ENCODE results near the gene CALN1. TPM values are rescaled to one million over a fixed set of nuclear protein-coding genes. Genes with fewer than 3 reads are reported as not detected.

The CALN1 gene
- total RNA-seq, 4 donors from 2014 or later: under 0.01 to 0.06 TPM; not detected in 2

GRCh38 chr7:72058579-72058978 lies 353.6 kb downstream of the CALN1 start:
- WGBS: 21% methylated on average over 8 of the region's 8 CpGs
- intact Hi-C loops (cut with DNase I): no loop called here
- Histone ChIP-seq H3K4me1 (no peaks in the 10 kb centered on the region), H3K27me3 (no peaks in the 10 kb centered on the region), H3K9me3 (no peaks in the 10 kb centered on the region), H3K36me3 (no peaks in the 10 kb centered on the region), H3K4me3 (peak overlapping the region in 1 of 4 donors; percentile 12), H3K27ac (replicated peaks in 1 of 4) (no peak overlapping the region)
- TF ChIP-seq POLR2AphosphoS5 (IDR thresholded peaks at IDR 0.05) (no peak), EP300 (IDR thresholded peaks at IDR 0.05) (no peak), POLR2A (IDR thresholded peaks at IDR 0.05; ENCODE audit: low read depth) (no peak), CTCF (IDR thresholded peaks at IDR 0.05) (no peak)
- DNase-seq (ENCODE audit: extremely low spot score): peak; percentile 75

- no peaks in the 10 kb centered on the region for H3K36me3 ChIP-seq
- H3K27me3 ChIP-seq: no peaks in the 10 kb centered on the region
- no peaks in the 10 kb centered on the region for H3K9me3 ChIP-seq
- intact Hi-C loops (cut with DNase I): no loop called here
- peak; percentile 37 for DNase-seq (ENCODE audit: extremely low spot score)
- TF ChIP-seq POLR2AphosphoS5 (IDR thresholded peaks at IDR 0.05): no peak
- TF ChIP-seq CTCF (IDR thresholded peaks at IDR 0.05): no peak
- no peak for TF ChIP-seq POLR2A (IDR thresholded peaks at IDR 0.05; ENCODE audit: low read depth)
- no peak for TF ChIP-seq EP300 (IDR thresholded peaks at IDR 0.05)
- no peak overlapping the region for H3K27ac ChIP-seq (replicated peaks in 1 of 4)
- H3K4me3 ChIP-seq: no peak overlapping the region
- no peaks in the 10 kb centered on the region for H3K4me1 ChIP-seq
- 55% methylated on average over 11 of the region's 11 CpGs for WGBS
Measured at GRCh38 chr7:72057796-72058195, 354.3 kb downstream of the CALN1 start.

- Histone ChIP-seq H3K9me3 (no peaks in the 10 kb centered on the region), H3K4me3 (no peak overlapping the region), H3K27ac (replicated peaks in 1 of 4) (no peak overlapping the region), H3K4me1 (no peaks in the 10 kb centered on the region), H3K27me3 (no peaks in the 10 kb centered on the region), H3K36me3 (no peaks in the 10 kb centered on the region)
- TF ChIP-seq POLR2AphosphoS5 (IDR thresholded peaks at IDR 0.05) (no peak), CTCF (IDR thresholded peaks at IDR 0.05) (no peak), POLR2A (IDR thresholded peaks at IDR 0.05; ENCODE audit: low read depth) (no peak), EP300 (IDR thresholded peaks at IDR 0.05) (no peak)
- DNase-seq (ENCODE audit: extremely low spot score): no peak
- 88% methylated on average over 2 of the region's 2 CpGs for WGBS
- intact Hi-C loops (cut with DNase I): no loop called here
Measured at GRCh38 chr7:72057231-72057630, 354.9 kb downstream of the CALN1 start.

GRCh38 chr7:72055426-72055825 lies 356.7 kb downstream of the CALN1 start:
- intact Hi-C loops (cut with DNase I): no loop called here
- Histone ChIP-seq H3K4me1 (no peaks in the 10 kb centered on the region), H3K36me3 (no peaks in the 10 kb centered on the region), H3K4me3 (no peak overlapping the region), H3K27ac (replicated peaks in 1 of 4) (no peak overlapping the region), H3K9me3 (no peaks in the 10 kb centered on the region), H3K27me3 (no peaks in the 10 kb centered on the region)
- no peak for TF ChIP-seq POLR2A (IDR thresholded peaks at IDR 0.05; ENCODE audit: low read depth)
- TF ChIP-seq POLR2AphosphoS5 (IDR thresholded peaks at IDR 0.05): no peak
- TF ChIP-seq CTCF (IDR thresholded peaks at IDR 0.05): no peak
- TF ChIP-seq EP300 (IDR thresholded peaks at IDR 0.05): no peak
- 84% methylated on average over 2 of the region's 2 CpGs for WGBS
- no peak for DNase-seq (ENCODE audit: extremely low spot score)

GRCh38 chr7:72053292-72053691 lies 358.8 kb downstream of the CALN1 start:
- no peak for DNase-seq (ENCODE audit: extremely low spot score)
- H3K4me3 ChIP-seq: no peak overlapping the region
- TF ChIP-seq POLR2AphosphoS5 (IDR thresholded peaks at IDR 0.05) (no peak), CTCF (IDR thresholded peaks at IDR 0.05) (no peak), POLR2A (IDR thresholded peaks at IDR 0.05; ENCODE audit: low read depth) (no peak), EP300 (IDR thresholded peaks at IDR 0.05) (no peak)
- no peaks in the 10 kb centered on the region for H3K9me3 ChIP-seq
- no peaks in the 10 kb centered on the region for H3K4me1 ChIP-seq
- WGBS: 78% methylated on average over 4 of the region's 4 CpGs
- H3K27me3 ChIP-seq: no peaks in the 10 kb centered on the region
- intact Hi-C loops (cut with DNase I): no loop called here
- H3K36me3 ChIP-seq: no peaks in the 10 kb centered on the region
- H3K27ac ChIP-seq (replicated peaks in 1 of 4): no peak overlapping the region
